H1 (cell line): ENCODE measurements around the gene BBS7. TPM values are rescaled to one million over a fixed set of nuclear protein-coding genes. Genes with fewer than 3 reads are reported as not detected.

Experiments used
- CBX5 ChIP-seq: fragments of 300-800, 300-1000 bp; sonication (generic); IDR thresholded peaks from 2 replicates; pipeline ENCODE4 v1.7.1; 2016; ENCODE audit warnings: antibody characterized with exemption, low read length, low read depth
- CEBPB ChIP-seq: IDR thresholded peaks from 2 replicates; pipeline ENCODE4 v1.6.1; 2012; ENCODE audit warnings: low read depth, low read length
- CREB1 ChIP-seq: IDR thresholded peaks from 2 replicates; pipeline ENCODE4 v1.6.1; 2012; ENCODE audit warnings: inconsistent platforms
- EZH2 ChIP-seq: fragments of 200-600 bp; sonication (generic); IDR thresholded peaks from 2 replicates; pipeline ENCODE4 v1.7.1; 2012; ENCODE audit warnings: low read depth, mild to moderate bottlenecking, moderate library complexity, low read length, inconsistent platforms; ENCODE audit not compliant: severe bottlenecking
- KDM4A ChIP-seq: IDR thresholded peaks from one replicate; pipeline ENCODE4 v1.7.1; 2012; ENCODE audit warnings: low read depth, mild to moderate bottlenecking, moderate library complexity, low read length, inconsistent platforms; ENCODE audit not compliant: severe bottlenecking
- RBBP5 ChIP-seq: IDR thresholded peaks from 2 replicates; pipeline ENCODE4 v1.7.1; 2012; ENCODE audit warnings: low read depth, mild to moderate bottlenecking, inconsistent platforms, low read length, moderate library complexity, borderline replicate concordance
- polyA plus RNA-seq, 7 experiments: library from polyadenylated mRNA; depleted of rRNA in 3 of 7; stranded (reverse) in 5 of 7; unstranded in 2 of 7; fragments of >200 nt in 5 of 7; fragments of 200-250 nt in 2 of 7; gene quantifications; 1 replicate in 5 of 7; 2 replicates in 1 of 7; 4 replicates in 1 of 7; pipeline versions ENCODE4 v1.2.1 to v1.2.3, GENCODE V29; 2011 to 2013; ENCODE audit warnings: missing spikeins in 2 of 7, mixed read lengths in 2 of 7
- total RNA-seq: library from RNA; stranded (reverse); fragmentation: NEBNext Ultra II Directional; extraction: Animal tissue kit (Norgen Biotek cat#: 25700); gene quantifications from 2 replicates; pipeline ENCODE4 v1.2.1, GENCODE V29; 2021

Gene BBS7
- total and polyA plus RNA-seq, 2 of the 8 experiments (the other 6 are each of a cell fraction or from before 2014, with no cell fraction given): 16.6 to 21.5 TPM

GRCh38 chr4:121881158-121881557, 10.9 kb upstream of the BBS7 start (continued):
- no peak for TF ChIP-seq EZH2
- TF ChIP-seq CEBPB: no peak
- TF ChIP-seq KDM4A: no peak
- no peak for TF ChIP-seq CREB1
- no peak for TF ChIP-seq RBBP5
- no peak for TF ChIP-seq CBX5
